Mammary epithelial cell (primary cell): ENCODE measurements around the gene C19orf44.

Experiments
- CTCF ChIP-seq, 2 donors: IDR thresholded peaks in 1 of 2; conservative IDR thresholded peaks in 1 of 2; 2 replicates each; pipeline ENCODE4 v1.5.1; 2011 to 2012; ENCODE audit warnings: inconsistent platforms in 2 of 2, low read length in 2 of 2, mild to moderate bottlenecking in 2 of 2, control low read depth in 1 of 2, low read depth in 1 of 2; ENCODE audit not compliant: insufficient read depth in 1 of 2; ENCODE audit errors: extremely low read depth in 1 of 2
- EZH2 ChIP-seq: IDR thresholded peaks from 2 replicates; pipeline ENCODE4 v1.6.1; 2012; ENCODE audit warnings: low read length, inconsistent platforms, borderline replicate concordance

DNA sequence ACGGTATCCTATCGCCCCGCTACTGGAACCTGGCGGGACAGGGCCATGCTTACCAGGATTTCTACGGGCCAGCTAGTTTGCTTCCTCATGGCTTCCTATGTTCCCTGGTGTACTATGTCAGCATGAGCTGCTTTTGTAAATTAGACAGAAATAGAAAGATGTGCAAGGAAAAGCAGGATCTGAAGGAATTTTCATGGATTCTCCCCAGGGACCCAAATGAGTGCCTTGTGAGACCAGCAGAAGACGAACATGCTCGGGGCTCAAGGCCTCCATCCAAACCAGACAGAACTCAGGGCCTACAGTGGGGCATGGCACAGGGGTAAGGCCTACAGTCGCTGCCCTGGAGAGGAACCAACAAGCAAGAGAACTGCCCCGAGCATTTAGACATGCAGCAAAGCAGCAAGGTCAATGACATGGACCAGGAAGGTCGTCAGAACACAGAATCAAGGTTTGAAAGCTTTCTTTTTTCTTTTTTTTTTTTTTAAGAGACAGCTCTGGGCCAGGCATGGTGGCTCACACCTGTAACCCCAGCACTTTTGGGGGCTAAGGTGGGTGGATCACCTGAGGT is 41.8 kb upstream of the C19orf44 start:
- no peak for TF ChIP-seq CTCF (conservative IDR thresholded peaks at IDR 0.05 in 1 of 2, IDR thresholded peaks at IDR 0.05 in 1 of 2; ENCODE audit: extremely low read depth in 1 of 2, insufficient read depth in 1 of 2, low read depth in 1 of 2, low read length in 2 of 2)
- TF ChIP-seq EZH2: no peak
